Breast epithelium (tissue), 3 donors: ENCODE data around the gene MPPE1.

Experiments used
- CTCF ChIP-seq, 3 donors: fragments of 450-650 bp; IDR thresholded peaks; one replicate each; pipeline ENCODE4 v1.5.1; 2016 to 2017; ENCODE audit warnings: antibody characterized with exemption in 3 of 3, mild to moderate bottlenecking in 3 of 3, moderate library complexity in 3 of 3
- POLR2AphosphoS5 ChIP-seq, 3 donors: sonication (generic); formaldehyde crosslinking; IDR thresholded peaks; one replicate each; pipeline ENCODE4 v1.6.1; 2017; ENCODE audit warnings: antibody characterized with exemption in 3 of 3

- no peak for TF ChIP-seq POLR2AphosphoS5 (IDR thresholded peaks at IDR 0.05)
- no peak for TF ChIP-seq CTCF (IDR thresholded peaks at IDR 0.05)
These were observed 1.9 kb downstream of the MPPE1 start for GRCh38 chr18:11906176-11906575.
